COLO668 (cell line): ENCODE measurements around the gene CRTC1.
A peak's percentile ranks its signal among the peaks of the same experiment; 100 is the strongest.
"Not testable (repeated sequence)": the region's sequence is repeated elsewhere in the genome, so short reads cannot be mapped to it uniquely, and the experiment has no call there.

Experiments used
- DNase-seq: peaks from one replicate; lab custom pipeline; 2025; ENCODE audit not compliant: unreplicated experiment; lab: John Stamatoyannopoulos, UW

CRTC1 gene

DNA sequence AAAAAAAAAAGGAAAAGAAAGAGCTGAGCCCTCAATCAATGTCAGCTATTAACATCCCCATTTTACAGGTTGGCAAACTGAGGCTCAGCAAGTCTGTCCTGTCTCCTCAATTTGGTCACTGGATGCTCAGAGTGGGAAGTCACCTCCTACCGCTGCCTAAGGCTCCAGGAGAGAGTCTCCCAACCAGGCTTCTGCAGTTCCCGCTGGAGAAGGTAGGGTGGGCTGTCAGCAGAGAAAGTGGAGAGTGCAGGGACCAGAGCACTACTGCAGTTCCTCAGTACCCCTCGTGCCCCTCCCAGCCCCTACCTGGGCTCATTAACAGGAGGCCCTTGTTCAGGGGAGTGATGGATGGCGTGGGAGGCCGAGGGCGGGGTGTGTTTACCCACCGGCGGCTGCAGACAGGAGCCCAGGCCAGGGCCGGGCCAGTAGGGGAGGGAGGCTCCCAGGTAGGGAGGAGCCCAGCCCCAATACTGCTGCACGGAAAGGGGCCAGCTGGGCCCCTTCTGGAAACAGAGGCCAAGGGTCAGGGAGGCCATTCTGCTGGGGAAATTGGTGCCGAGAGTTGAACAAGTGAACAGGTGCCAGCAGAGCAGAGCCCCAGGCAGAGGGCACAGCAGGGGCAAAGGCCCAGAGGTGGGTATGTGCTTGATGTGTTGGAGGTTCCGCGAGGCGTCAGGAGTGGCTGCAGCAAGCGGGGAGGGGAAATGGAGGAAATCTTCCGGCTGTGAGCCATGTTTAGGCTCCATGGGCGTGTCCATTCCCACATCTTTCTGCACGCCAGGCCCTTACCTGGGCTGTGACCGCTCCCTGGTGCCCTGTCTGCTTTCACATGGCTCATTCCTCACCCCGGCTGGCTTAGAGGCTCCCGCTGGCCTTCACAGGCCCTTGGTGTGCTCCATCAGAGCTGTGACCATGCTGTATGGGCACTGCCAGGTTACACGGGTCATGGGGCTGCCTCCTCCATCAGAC lies 115.2 kb downstream of the CRTC1 start:
- DNase-seq = peak; percentile 66

DNA sequence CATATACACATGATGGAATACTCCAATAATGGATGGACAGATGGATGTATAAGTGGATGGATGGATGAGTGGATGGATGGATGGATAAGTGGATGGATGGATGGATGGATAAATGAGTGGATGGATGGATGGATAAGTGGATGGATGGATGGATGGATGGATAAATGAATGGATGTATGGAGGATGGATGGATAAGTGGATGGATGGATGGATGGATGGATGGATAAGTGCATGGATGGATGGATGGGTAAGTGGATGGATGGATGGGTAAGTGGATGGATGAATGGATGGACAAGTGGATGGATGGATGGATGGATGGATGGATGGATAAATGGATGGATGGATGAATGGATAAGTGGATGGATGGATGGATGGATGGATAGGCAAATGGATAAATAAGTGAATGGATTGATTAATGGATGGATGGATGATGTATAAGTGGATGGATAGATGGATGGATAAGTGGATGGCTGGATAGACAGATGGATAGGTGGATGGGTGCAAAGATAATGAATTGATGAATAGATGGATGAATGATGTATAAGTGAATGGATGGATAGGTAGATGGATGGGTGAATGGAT lies 116.0 kb downstream of the CRTC1 start:
- no peak for DNase-seq

DNA sequence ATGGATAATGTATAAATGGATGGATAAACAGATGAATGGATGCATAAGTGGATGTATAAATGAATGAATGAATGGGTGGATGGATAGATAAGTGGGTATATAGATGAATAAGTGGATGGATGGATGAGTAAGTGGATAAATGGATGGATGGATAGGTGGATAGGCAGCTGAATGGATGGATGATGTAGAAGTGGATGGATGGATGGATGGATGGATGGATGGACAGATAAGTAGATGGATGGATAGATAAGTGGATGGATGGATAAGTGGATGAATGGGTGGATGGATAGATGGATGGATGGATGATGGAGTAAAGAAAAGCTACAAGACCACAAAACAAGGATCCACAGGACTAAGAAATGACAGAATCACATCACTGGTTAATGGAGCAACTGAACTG lies 116.6 kb downstream of the CRTC1 start:
- DNase-seq = no peak

DNA sequence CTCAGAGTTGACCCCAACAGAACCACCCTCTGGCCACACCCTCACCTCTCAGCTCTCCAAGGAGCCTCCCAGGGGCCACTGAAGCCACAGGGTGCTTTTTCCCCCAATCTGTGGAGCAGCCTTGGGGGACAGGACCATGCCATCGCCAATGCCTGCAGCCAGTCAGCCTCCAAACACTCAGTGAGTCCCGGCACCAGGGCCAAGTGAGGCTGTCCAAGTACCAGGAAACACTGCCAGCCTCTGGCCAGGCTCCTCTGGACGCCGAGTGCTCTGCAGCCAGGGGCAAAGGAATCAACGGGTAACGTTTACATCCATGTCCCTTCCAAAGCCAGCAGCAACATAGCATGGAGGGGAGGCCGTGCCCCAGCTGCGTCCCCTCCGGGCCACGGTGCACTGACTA lies 117.2 kb downstream of the CRTC1 start:
- no peak for DNase-seq

DNA sequence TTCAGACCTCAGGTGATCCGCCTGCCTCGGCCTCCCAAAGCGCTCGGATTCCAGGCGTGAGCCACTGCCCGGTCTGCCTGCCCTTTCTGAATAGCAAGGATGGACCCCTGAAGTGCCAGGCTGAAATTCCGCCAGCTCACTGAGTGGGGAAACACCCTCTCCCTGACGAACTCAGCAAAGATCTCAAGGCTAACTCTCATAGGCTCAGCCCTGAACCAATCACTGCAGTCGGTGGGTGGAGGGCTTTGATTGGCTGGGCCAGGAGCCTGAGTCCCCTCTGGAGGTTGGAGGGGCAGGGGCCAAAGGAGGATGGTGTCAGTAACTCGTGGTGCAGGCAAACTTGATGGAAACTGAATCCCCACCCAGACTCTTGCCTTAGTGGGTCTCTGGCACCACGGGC lies 118.9 kb downstream of the CRTC1 start:
- DNase-seq = no peak

DNA sequence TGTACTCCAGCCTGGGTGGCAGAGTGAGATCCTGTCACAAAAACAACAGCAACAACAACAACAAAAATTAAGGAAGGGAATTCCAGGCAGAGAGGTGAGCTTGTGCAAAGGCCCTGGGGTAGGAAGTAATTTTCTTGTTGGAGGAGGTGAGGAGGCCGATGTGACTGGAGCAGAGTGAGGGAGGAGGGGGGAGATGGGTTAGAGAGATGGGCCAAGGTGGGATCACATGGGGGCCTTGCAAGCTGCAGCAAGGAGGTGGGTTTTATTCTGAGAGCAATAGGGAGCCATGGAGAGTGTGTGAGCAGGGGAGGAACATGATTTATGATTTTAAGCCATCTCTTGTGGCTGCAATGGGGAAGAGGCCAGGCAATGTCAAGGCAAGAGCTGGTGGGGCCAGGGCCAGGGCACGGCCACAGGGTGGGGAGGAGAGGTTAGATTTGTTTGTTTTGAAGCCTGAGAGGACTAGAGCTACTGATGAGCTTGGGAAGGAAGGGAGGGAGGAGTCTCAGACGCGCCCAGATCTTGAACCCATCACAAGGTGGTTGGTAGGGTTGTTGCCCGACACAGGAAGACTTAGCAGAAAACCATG lies 120.2 kb downstream of the CRTC1 start:
- no peak for DNase-seq

DNA sequence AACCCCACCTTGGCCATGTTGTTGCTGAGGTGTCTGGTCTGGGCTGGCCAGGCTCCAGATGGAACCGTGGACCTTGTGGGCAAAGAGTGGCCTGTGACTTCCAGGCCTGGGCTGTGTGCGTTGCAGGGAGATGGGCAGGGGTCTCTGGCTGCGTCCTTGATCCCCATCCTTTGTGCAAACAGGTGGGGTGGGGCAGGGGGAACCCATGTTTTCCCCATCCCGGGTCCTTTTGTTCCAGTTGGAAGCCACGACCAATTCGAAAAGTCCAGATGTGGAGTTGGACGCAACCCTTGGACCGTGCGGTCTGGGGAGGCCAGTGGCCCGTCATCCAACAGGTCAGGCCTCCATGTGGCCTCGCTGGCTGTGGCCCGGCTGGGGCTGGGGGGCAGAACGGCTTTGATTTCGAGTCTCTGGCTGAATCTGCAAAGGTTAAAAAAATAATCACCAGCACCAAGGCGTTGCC lies 120.7 kb downstream of the CRTC1 start:
- DNase-seq = no peak

DNA sequence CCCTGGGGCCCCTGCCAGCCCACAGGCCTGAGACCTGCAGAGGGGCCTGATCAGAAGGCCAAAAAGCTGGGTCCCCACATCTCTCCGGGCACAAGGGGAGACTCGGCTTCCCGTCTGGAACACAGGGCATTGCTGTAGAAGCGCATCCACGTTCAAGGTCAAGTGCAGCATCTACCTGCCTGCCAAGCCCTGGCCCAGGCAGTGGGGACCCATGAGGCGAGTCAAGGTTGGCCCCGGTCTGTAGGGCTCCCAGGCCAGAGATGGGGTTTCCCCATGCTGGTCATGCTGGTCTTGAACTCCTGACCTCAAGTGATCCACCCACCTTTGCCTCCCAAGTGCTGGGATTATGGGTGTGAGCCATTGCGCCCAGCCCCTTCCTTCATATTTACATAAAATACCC lies 121.2 kb downstream of the CRTC1 start:
- DNase-seq = no peak

DNA sequence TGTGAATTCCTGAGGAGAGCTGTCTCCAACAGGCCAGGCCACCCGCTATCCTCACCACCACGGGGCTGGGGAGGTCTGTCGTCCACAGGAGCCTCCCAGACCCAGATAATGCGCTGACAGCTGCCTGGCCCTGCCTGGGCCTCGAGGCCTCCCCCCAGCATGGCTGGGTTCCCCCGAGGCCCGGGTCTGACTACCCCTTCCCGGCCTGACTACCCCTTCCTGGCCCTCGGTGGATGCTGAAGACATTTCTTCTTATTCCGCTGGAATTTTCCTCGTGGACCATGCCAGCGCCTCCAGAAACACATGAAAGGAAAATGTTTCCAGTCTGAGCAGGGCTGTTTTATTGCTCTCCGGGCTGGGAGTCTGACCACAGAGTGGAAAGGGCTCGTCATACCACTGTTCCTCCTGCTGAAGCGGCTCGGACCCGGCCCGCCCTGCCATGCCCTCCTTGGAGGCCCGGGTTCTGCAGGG lies 124.4 kb downstream of the CRTC1 start:
- no peak for DNase-seq

DNA sequence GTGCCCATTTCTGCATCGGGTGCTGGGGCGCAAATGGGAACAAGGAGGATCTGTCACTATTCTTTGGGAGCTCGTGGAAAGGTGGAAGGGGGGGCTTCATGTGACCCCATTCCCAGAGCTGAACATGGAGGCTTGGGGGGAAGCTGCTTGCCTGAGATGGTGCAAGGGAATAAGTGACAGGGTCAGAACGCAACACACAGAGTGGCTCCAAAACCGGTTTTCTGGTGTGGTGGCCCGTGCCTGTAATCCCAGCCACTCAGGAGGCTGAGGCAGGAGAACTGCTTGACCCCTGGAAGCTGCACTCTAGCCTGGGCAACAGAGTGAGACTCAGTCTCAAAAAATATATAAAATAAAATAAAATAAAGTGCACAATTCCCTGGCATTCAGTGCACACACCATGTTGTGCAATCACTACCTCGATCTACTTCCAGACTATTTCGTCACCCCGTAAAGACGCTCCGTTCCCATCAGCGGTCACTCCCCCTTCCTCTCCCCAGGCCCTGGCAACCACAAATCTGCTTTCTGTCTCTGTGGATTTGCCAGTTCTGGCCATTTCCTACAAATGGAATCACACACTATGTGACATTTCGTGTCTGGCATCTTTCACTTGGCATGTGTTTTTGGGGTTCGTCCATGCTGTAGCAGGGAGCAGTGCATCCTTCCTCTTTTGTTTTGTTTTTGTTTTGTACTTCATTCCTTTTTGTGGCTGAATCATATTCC lies 125.8 kb downstream of the CRTC1 start:
- no peak for DNase-seq

DNA sequence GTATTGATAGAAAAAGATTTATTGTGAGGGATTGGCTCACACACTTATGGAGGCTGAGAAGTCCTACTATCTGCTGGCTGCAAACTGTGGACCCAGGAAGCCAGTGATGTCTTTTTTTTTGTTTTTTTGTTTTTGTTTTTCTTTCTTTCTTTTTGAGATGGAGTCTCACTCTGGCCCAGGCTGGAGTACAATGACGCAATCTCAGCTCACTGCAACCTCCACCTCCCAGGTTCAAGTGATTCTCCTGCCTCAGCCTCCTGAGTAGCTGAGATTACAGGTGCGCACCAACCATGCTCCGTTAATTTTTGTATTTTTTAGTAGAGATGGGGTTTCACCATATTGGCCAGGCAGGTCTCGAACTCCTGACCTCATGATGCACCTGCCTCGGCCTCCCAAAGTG lies 128.2 kb downstream of the CRTC1 start:
- DNase-seq = not testable (repeated sequence)

DNA sequence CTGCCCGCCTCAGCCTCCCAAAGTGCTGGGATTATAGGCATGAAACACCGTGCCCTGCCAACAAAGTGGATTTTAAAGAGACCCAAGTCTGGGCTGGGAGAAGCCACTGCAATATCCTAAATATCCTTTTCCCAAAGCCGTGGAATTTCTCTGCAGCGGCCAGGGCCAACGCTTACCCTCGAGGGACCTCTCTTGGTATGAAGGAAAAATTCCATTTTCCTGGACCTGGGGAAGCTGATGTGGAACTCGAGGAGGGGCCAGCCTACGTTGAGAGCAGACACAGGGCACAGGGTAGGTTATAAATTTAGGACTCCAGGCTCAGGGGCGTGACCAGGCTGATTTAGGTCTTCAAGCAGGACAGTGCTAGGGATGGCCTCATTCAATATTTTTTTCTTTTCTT lies 130.6 kb downstream of the CRTC1 start:
- no peak for DNase-seq

DNA sequence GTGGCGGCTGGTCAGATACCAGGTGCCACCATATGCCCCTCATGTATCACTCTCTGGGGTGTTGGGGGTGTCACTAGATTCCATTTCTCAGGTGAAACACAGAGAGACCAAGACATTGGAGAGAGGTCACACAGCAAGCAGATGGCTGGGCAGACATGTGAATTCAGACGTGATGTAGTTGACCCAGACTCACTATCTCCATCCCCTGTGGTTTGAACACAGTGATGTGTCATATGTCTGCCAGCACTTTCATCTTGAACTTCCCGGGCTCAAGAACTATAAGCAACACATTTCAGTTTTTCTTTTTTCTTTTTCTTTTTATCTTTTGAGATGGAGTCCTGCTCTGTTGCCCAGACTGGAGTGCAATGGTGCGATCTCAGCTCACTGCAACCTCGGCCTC lies 132.2 kb downstream of the CRTC1 start:
- DNase-seq = no peak

DNA sequence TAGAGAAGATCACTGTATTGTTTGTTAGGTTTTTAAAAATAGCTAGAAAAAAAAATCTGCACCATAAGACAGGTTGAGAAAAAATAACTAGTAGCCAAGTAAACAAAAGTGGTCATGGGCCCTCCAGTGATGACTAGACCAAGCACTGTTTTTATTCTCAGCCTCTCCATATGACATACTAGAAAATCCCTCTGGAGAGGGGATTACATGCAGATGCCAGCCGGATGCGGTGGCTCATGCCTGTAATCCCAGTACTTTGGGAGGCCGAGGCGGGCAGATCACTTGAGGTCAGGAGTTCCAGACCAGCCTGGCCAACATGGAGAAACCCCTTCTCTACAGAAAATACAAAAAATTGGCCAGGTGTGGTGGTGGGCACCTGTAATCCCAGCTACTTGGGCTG lies 133.2 kb downstream of the CRTC1 start:
- not testable (repeated sequence) for DNase-seq

DNA sequence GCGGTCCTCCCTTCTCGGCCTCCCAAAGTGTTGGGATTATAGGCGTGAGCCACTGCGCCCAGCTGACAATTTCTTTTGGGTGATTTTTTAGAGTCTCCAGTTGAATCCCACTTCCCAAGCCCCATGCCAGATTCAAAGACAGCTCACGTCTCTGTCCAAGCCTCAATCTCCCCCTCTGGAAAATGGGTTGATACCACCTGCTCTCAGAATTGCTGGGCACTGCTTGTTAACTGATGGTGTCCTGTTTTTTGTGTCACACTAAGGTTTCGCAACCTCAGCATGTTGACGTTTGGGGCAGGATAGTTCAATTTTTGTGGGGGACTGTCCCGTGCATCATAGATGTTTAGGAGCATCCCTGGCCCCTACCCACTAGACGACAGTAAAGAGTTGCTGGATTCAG lies 134.1 kb downstream of the CRTC1 start:
- DNase-seq = no peak

DNA sequence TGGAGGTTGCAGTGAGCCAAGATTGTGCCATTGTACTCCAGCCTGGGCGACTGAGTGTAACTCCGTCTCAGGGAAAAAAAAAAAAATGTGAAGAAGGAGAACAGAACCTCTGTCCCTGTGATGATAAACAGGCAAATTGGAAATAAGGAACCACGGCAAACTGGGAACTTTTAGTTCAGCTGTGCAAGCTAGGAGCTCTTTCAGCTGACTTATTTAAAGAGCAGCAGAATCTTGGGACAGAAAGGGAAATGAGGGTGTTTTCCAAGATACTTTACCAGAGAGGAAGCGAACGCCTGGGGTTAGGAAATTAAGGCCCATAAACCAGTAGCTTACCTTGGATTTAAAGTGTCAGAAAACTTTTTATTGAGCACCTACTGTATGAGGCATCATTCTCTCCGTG lies 145.3 kb downstream of the CRTC1 start:
- no peak for DNase-seq

DNA sequence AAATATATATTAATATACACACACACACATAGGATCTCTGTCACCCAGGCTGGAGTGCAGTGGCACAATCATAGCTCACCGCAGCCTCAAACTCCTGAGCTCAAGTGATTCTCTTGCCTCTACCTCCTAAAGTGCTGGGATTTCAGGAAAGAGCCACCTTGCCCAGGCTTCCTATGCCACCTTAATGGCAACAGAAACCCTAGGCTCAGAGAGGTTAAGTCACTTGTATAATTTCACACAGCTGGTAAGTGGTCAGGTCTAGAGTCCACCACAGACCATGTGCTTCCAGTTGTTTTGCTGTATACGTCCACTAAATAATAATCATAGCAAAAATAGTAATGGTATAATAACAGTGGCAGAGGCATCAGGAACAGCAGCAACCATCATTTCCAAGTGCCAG lies 147.0 kb downstream of the CRTC1 start:
- DNase-seq = no peak

DNA sequence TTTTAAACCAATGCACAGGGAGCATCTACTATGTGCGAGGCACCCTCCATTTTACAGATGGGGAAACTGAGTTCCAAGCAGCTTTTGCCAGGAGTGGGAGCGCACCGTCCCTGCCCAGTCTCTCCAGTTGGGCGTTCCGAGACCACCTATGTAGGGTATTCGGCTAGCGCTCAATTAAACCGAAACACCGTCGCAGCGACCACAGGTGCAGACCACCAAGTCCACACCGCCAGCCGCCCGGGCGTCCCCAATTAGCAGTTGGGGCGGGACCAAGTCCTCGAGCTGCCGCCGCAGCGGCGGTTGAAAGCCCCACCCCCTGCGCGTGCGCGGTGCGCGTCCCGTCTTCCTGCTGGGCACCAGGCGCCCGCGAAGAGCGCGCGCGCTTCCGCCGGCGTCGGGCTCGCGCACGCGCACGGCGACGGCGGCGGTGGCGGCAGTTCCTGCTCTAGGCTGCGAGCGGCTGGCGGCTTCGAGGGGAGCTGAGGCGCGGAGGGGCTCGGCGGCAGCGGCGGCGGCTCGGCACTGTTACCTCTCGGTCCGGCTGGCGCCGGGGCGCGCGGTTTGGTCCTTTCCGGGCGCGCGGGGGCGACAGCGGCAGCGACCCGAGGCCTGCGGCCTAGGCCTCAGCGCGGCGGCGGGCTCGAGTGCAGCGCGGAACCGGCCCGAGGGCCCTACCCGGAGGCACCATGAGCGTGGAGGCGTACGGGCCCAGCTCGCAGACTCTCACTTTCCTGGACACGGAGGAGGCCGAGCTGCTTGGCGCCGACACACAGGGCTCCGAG lies 148.2 kb downstream of the CRTC1 start, which contains the start of gene UPF1:
TSS of gene UPF1 (plus strand) at position 436 of the 782 bp plus-strand sequence. CDS start at position 687, 251 bp downstream.
- DNase-seq = peak; percentile 97
